ENCODE results near the gene ANKMY1.

The ANKMY1 gene

DNA sequence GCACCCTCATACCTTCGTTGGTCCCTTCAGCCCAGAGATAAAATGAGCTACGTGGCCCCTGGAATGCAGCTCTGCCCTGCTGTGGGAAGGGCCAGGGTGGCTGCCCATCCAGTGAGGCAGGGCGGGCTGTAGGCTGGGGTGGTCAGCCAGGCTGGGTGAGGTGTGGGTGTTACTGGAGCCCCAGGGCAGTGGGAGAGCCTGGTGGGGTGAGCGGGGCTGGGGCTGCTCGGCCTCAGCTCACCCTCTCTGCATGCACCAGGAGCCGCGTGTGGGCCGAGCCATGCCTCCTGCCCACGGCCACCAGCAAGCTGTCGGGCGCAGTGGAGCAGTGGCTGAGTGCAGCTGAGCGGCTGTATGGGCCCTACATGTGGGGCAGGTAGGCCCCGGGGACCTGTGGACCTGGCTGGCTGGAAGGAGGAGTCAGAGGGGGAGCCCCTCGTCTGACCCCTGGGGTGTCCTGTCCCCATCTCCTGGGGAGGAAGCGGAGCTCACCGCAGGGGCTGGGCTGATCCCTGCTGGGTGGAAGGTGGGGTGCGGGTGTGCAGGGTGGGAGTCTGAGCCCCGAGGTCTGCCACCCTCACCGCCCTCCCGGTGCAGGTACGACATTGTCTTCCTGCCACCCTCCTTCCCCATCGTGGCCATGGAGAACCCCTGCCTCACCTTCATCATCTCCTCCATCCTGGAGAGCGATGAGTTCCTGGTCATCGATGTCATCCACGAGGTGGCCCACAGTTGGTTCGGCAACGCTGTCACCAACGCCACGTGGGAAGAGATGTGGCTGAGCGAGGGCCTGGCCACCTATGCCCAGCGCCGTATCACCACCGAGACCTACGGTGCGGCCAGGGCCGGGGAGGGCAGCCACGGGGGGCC, 16.0 kb upstream of the ANKMY1 start:
- no peaks in the 10 kb centered on the region for H3K9me3 ChIP-seq (ENCODE audit: control insufficient read depth, low read length)
- no peak overlapping the region for H3K4me3 ChIP-seq (ENCODE audit: insufficient read depth, low read depth, low read length)
- 93 to 94% methylated on average over 37 of the region's 37 CpGs for WGBS, 2 experiments
- H3K27ac ChIP-seq (ENCODE audit: insufficient read depth, low read depth, low read length, poor library complexity, severe bottlenecking), result no peak overlapping the region
- H3K4me1 ChIP-seq (ENCODE audit: control insufficient read depth, insufficient read depth, low read length), result no peaks in the 10 kb centered on the region
- no peaks in the 10 kb centered on the region for H3K36me3 ChIP-seq (ENCODE audit: control insufficient read depth, insufficient read depth, low read length)
- H3K27me3 ChIP-seq (ENCODE audit: control insufficient read depth, insufficient read depth, low read length, poor library complexity, severe bottlenecking), result peaks cover 25% of the 10 kb centered on the region

- Histone ChIP-seq H3K36me3 (ENCODE audit: control insufficient read depth, insufficient read depth, low read length) (no peaks in the 10 kb centered on the region), H3K9me3 (ENCODE audit: control insufficient read depth, low read length) (no peaks in the 10 kb centered on the region), H3K4me3 (ENCODE audit: insufficient read depth, low read depth, low read length) (no peak overlapping the region), H3K27ac (ENCODE audit: insufficient read depth, low read depth, low read length, poor library complexity, severe bottlenecking) (no peak overlapping the region), H3K27me3 (ENCODE audit: control insufficient read depth, insufficient read depth, low read length, poor library complexity, severe bottlenecking) (peaks cover 29% of the 10 kb centered on the region), H3K4me1 (ENCODE audit: control insufficient read depth, insufficient read depth, low read length) (no peaks in the 10 kb centered on the region)
- WGBS, 2 experiments, result 92 to 93% methylated on average over 20 of the region's 20 CpGs
Measured at GRCh38 chr2:240573071-240573515, 15.3 kb upstream of the ANKMY1 start.

DNA sequence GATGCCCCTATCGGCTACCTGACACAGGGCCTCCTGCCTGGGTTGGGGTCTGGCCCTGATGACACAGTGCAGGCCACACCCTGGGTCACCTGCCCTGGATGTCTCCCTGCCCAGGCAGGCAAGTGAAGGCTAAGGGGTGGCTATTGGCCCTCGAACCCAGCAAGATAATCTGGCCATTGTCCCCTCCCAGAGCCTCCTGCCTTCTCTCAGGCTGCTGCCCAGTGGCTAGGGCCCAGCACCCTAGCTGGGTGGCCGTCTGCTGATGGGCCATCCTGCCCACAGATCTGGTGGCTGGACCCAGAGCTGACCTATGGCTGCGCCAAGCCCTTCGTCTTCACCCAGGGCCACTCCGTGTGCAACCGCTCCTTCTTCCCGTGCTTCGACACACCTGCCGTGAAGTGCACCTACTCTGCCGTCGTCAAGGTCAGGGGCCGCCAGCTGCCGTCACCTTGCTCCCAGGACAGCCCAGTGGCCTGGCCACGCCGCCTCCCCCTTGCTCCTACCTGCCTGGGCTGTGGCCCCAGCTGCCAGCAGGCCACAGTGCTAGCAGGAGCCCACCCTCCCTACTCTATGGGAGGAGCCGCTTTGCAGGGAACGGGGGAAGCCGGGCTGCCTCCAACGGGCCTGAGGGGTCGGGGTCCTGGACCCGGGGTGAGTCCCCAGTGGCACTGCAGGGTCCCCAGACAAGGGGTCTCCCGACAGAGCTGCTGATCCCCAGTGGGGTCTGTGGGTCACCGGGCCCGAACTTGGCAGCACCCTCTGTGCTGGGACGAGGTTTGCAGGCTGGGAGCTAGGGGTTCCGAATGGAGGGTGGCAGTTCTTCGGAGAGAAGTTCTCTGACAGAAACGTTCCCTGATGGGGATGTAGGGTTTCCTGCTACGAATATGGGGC, 14.6 kb upstream of the ANKMY1 start:
- H3K27me3 ChIP-seq (ENCODE audit: control insufficient read depth, insufficient read depth, low read length, poor library complexity, severe bottlenecking), result peaks cover 36% of the 10 kb centered on the region
- no peaks in the 10 kb centered on the region for H3K4me1 ChIP-seq (ENCODE audit: control insufficient read depth, insufficient read depth, low read length)
- no peaks in the 10 kb centered on the region for H3K9me3 ChIP-seq (ENCODE audit: control insufficient read depth, low read length)
- H3K27ac ChIP-seq (ENCODE audit: insufficient read depth, low read depth, low read length, poor library complexity, severe bottlenecking), result no peak overlapping the region
- WGBS, 2 experiments, result 90 to 91% methylated on average over 30 of the region's 30 CpGs
- no peaks in the 10 kb centered on the region for H3K36me3 ChIP-seq (ENCODE audit: control insufficient read depth, insufficient read depth, low read length)
- H3K4me3 ChIP-seq (ENCODE audit: insufficient read depth, low read depth, low read length), result no peak overlapping the region

DNA sequence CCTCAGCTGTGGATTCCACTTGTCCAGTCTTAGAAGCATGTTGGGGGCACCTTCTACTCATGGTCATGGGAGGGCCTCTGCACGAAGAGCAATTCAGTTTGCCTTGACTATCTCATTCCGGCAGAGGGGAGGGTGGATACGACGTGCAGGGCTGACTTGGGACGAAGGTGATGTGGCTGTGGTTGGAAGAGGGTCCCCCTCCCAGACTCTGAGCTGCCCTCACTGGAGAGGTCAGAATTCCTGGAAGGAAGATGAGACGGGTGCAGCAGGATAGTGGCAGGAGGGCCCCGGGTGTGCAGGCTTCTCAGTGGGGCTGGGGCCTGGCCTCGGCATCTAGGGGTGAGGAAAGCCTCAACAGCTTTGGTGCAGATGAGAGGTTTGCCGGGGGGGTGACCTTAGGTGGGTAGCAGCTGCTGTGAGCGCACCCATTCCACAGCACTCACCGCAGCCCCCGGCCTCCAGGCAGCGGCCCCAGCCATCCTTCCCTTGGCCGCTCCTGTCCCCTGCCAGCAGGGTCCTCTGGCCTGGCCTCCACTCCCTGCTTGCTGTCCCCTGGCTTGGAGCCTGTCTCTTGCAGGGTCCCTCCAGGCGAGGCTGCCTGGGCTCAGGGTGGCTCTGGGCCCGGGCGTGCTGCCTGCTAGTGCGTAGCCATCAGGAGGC, 13.7 kb upstream of the ANKMY1 start:
- WGBS, 2 experiments, result 89 to 91% methylated on average over 18 of the region's 18 CpGs
- Histone ChIP-seq H3K4me3 (ENCODE audit: insufficient read depth, low read depth, low read length) (no peak overlapping the region), H3K4me1 (ENCODE audit: control insufficient read depth, insufficient read depth, low read length) (no peaks in the 10 kb centered on the region), H3K9me3 (ENCODE audit: control insufficient read depth, low read length) (no peaks in the 10 kb centered on the region), H3K36me3 (ENCODE audit: control insufficient read depth, insufficient read depth, low read length) (no peaks in the 10 kb centered on the region), H3K27ac (ENCODE audit: insufficient read depth, low read depth, low read length, poor library complexity, severe bottlenecking) (no peak overlapping the region), H3K27me3 (ENCODE audit: control insufficient read depth, insufficient read depth, low read length, poor library complexity, severe bottlenecking) (peaks cover 45% of the 10 kb centered on the region)

- Histone ChIP-seq H3K27ac (ENCODE audit: insufficient read depth, low read depth, low read length, poor library complexity, severe bottlenecking) (no peak overlapping the region), H3K4me3 (ENCODE audit: insufficient read depth, low read depth, low read length) (no peak overlapping the region)
- 88 to 90% methylated on average over 11 of the region's 11 CpGs for WGBS, 2 experiments
Measured at GRCh38 chr2:240570531-240571313, 12.9 kb upstream of the ANKMY1 start.

DNA sequence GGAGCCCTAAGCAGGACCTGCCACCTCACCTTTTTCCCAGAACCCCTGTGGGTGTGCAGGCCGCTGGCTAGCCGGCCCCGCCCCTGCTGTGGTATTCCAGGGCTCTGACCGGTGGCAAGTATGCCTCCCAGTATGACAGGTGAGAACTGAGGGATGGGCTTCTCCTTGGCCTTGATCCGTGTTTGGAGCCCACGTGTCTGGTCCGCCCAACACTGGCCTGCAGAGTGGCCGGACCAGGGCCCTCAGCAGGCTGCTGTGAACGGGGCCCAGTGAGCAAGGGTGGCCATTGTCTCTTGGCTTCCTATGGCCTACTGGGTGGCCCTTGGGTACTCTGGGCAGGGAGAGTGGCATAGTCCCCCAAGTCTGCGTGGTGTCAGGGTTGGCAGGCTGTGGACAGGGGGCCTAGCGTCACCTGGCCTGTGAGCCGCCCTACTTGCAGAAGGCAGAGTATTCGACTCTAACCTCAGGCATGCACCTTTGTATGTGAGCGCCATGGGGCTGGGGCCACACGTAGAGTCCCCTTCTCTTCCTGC, 12.3 kb upstream of the ANKMY1 start:
- H3K4me3 ChIP-seq (ENCODE audit: insufficient read depth, low read depth, low read length), result no peak overlapping the region
- peaks cover 6% of the 10 kb centered on the region for H3K4me1 ChIP-seq (ENCODE audit: control insufficient read depth, insufficient read depth, low read length)
- peaks cover 46% of the 10 kb centered on the region for H3K27me3 ChIP-seq (ENCODE audit: control insufficient read depth, insufficient read depth, low read length, poor library complexity, severe bottlenecking)
- no peaks in the 10 kb centered on the region for H3K36me3 ChIP-seq (ENCODE audit: control insufficient read depth, insufficient read depth, low read length)
- H3K9me3 ChIP-seq (ENCODE audit: control insufficient read depth, low read length), result no peaks in the 10 kb centered on the region
- WGBS, 2 experiments, result 92 to 95% methylated on average over 15 of the region's 15 CpGs
- H3K27ac ChIP-seq (ENCODE audit: insufficient read depth, low read depth, low read length, poor library complexity, severe bottlenecking), result no peak overlapping the region

More at GRCh38 chr2:240570531-240571313, 12.9 kb upstream of the ANKMY1 start:
- peaks cover 46% of the 10 kb centered on the region for H3K27me3 ChIP-seq (ENCODE audit: control insufficient read depth, insufficient read depth, low read length, poor library complexity, severe bottlenecking)
- no peaks in the 10 kb centered on the region for H3K36me3 ChIP-seq (ENCODE audit: control insufficient read depth, insufficient read depth, low read length)
- peaks cover 5% of the 10 kb centered on the region for H3K4me1 ChIP-seq (ENCODE audit: control insufficient read depth, insufficient read depth, low read length)
- H3K9me3 ChIP-seq (ENCODE audit: control insufficient read depth, low read length), result no peaks in the 10 kb centered on the region

DNA sequence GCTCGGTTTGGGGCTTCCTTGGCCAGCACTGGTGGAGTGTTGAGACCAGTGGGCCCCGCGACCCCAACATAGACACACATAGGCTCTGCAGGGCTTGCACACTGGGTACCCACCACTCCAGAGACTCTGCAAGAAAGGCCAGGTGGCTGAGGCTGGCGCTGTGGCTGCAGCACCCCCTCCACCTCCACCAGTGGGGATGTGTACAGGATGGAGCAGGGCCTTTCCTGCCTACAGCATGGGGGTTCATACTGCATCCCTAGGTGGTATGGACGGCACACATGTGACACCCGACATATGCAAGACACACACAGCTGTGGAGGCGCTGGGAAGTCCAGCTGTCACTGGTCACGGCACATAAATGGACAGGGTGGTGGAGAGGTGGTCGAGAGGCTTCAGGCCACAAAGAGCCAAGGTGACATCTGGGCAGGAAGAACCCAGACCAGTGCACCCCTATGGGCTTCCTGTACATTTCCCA, 11.8 kb upstream of the ANKMY1 start:
- Histone ChIP-seq H3K36me3 (ENCODE audit: control insufficient read depth, insufficient read depth, low read length) (no peaks in the 10 kb centered on the region), H3K9me3 (ENCODE audit: control insufficient read depth, low read length) (no peaks in the 10 kb centered on the region), H3K4me3 (ENCODE audit: insufficient read depth, low read depth, low read length) (no peak overlapping the region), H3K27ac (ENCODE audit: insufficient read depth, low read depth, low read length, poor library complexity, severe bottlenecking) (no peak overlapping the region), H3K27me3 (ENCODE audit: control insufficient read depth, insufficient read depth, low read length, poor library complexity, severe bottlenecking) (peaks cover 46% of the 10 kb centered on the region), H3K4me1 (ENCODE audit: control insufficient read depth, insufficient read depth, low read length) (peaks cover 6% of the 10 kb centered on the region)
- whole genome bisulfite sequencing, 2 experiments, result 90% methylated on average over 9 of the region's 9 CpGs

DNA sequence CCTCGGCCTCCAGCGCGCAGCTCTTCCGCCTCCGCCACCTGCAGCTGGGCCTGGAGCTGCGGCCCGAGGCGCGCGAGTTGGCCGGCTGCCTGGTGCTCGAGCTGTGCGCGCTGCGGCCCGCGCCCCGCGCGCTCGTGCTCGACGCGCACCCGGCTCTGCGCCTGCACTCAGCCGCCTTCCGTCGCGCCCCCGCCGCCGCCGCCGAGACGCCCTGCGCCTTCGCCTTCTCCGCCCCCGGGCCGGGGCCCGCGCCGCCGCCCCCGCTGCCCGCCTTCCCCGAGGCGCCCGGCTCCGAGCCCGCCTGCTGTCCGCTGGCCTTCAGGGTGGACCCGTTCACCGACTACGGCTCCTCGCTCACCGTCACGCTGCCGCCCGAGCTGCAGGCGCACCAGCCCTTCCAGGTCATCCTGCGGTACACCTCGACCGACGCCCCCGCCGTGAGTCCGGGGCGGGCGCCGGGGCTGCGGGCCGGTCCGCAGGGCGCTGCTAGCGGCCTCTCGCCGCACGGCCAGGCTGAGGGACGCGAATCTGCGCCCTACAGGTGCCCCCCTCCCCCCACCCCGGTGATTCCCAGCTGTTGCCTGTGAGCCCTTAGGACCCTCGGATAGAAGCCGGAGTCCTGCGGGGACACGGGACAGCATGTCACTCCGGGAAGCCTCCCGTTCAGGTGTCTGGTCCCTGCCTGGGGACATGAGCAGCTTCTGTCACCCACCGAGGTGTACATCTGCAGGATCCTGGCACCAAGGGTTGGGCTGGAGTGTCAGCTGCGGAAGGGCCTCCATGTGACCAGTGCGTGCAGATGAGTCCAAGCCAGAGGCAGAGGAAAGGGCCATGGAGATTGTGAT, 11.1 kb upstream of the ANKMY1 start:
- Histone ChIP-seq H3K36me3 (ENCODE audit: control insufficient read depth, insufficient read depth, low read length) (no peaks in the 10 kb centered on the region), H3K4me3 (ENCODE audit: insufficient read depth, low read depth, low read length) (peak overlapping the region; percentile 36), H3K27me3 (ENCODE audit: control insufficient read depth, insufficient read depth, low read length, poor library complexity, severe bottlenecking) (peaks cover 46% of the 10 kb centered on the region), H3K9me3 (ENCODE audit: control insufficient read depth, low read length) (no peaks in the 10 kb centered on the region), H3K27ac (ENCODE audit: insufficient read depth, low read depth, low read length, poor library complexity, severe bottlenecking) (no peak overlapping the region), H3K4me1 (ENCODE audit: control insufficient read depth, insufficient read depth, low read length) (peaks cover 6% of the 10 kb centered on the region)
- 6% methylated on average over 93 of the region's 93 CpGs for WGBS, 2 experiments

Data from ectodermal cell (in vitro differentiated cells).